Panc1 (cell line): ENCODE results near the gene KAT2B.

Source experiments
- REST ChIP-seq, 2 experiments: IDR thresholded peaks; 2 replicates each; pipeline ENCODE4 v1.6.1; 2011 to 2012; ENCODE audit warnings: low read depth in 2 of 2, control low read depth in 1 of 2, low read length in 1 of 2, mild to moderate bottlenecking in 1 of 2, moderate library complexity in 1 of 2; ENCODE audit not compliant: insufficient read depth in 1 of 2
- SIN3A ChIP-seq: IDR thresholded peaks from 2 replicates; pipeline ENCODE4 v1.6.1; 2012; ENCODE audit warnings: low read depth, mild to moderate bottlenecking, low read length, moderate library complexity, borderline replicate concordance; ENCODE audit not compliant: insufficient read depth
- TF ChIP-seq, protein P1 (sequence below): fragments of 450-650 bp; IDR thresholded peaks from 2 replicates; pipeline ENCODE4 v1.5.1; 2017; ENCODE audit warnings: mild to moderate bottlenecking

GRCh38 chr3:20201143-20201542, 160.9 kb downstream of the KAT2B start:
- TF ChIP-seq, protein P1, sequence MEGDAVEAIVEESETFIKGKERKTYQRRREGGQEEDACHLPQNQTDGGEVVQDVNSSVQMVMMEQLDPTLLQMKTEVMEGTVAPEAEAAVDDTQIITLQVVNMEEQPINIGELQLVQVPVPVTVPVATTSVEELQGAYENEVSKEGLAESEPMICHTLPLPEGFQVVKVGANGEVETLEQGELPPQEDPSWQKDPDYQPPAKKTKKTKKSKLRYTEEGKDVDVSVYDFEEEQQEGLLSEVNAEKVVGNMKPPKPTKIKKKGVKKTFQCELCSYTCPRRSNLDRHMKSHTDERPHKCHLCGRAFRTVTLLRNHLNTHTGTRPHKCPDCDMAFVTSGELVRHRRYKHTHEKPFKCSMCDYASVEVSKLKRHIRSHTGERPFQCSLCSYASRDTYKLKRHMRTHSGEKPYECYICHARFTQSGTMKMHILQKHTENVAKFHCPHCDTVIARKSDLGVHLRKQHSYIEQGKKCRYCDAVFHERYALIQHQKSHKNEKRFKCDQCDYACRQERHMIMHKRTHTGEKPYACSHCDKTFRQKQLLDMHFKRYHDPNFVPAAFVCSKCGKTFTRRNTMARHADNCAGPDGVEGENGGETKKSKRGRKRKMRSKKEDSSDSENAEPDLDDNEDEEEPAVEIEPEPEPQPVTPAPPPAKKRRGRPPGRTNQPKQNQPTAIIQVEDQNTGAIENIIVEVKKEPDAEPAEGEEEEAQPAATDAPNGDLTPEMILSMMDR, result no peak
- no peak for TF ChIP-seq SIN3A
- TF ChIP-seq REST (IDR thresholded peaks at IDR 0.05; ENCODE audit: insufficient read depth in 1 of 2, low read depth in 2 of 2, low read length in 1 of 2), result no peak
